GM18498 (cell line): Measurements from ENCODE around the gene RHO.

Experiments
- ATAC-seq: cut with Tn5 transposase; IDR thresholded peaks from one replicate; pipeline ENCODE4 v1.9.1; 2021; ENCODE audit warnings: mild to moderate bottlenecking, moderate library complexity; ENCODE audit not compliant: unreplicated experiment

RHO gene

GRCh38 chr3:129558772-129559564 lies 30.5 kb downstream of the RHO start:
- ATAC-seq = no peak

GRCh38 chr3:129559565-129560079 lies 31.2 kb downstream of the RHO start:
- no peak for ATAC-seq

GRCh38 chr3:129560269-129560787 lies 31.9 kb downstream of the RHO start:
- no peak for ATAC-seq

GRCh38 chr3:129560911-129561594 lies 32.6 kb downstream of the RHO start:
- no peak for ATAC-seq

GRCh38 chr3:129561619-129562248 lies 33.3 kb downstream of the RHO start:
- no peak for ATAC-seq

- no peak for ATAC-seq
Observed at GRCh38 chr3:129562803-129563202, 34.4 kb downstream of the RHO start.

GRCh38 chr3:129563332-129563731 lies 34.9 kb downstream of the RHO start:
- no peak for ATAC-seq

GRCh38 chr3:129563850-129564535 lies 35.6 kb downstream of the RHO start:
- no peak for ATAC-seq

GRCh38 chr3:129564981-129565644 lies 36.7 kb downstream of the RHO start:
- ATAC-seq = no peak

GRCh38 chr3:129565902-129566301 lies 37.5 kb downstream of the RHO start:
- ATAC-seq = no peak

- no peak for ATAC-seq
Observed at GRCh38 chr3:129567176-129567705, 38.8 kb downstream of the RHO start.

- no peak for ATAC-seq
Observed at GRCh38 chr3:129567939-129568338, 39.5 kb downstream of the RHO start.

- no peak for ATAC-seq
Observed at GRCh38 chr3:129569856-129570255, 41.4 kb downstream of the RHO start.

GRCh38 chr3:129571605-129572547 lies 43.4 kb downstream of the RHO start:
- no peak for ATAC-seq

GRCh38 chr3:129572603-129573002 lies 44.2 kb downstream of the RHO start:
- ATAC-seq = no peak

- no peak for ATAC-seq
Observed at GRCh38 chr3:129573493-129573892, 45.1 kb downstream of the RHO start.

GRCh38 chr3:129574206-129574605 lies 45.8 kb downstream of the RHO start:
- ATAC-seq = no peak

- no peak for ATAC-seq
Observed at GRCh38 chr3:129575233-129575996, 47.0 kb downstream of the RHO start.
